HepG2 (cell line): ENCODE results near the gene BRIP1.

ENCODE experiments used
- ASH2L ChIP-seq: fragments of 300-600, 200-600 bp; sonication (generic); IDR thresholded peaks from 2 replicates; pipeline ENCODE4 v1.7.0; 2017; ENCODE audit warnings: low read depth, mild to moderate bottlenecking, moderate library complexity, mixed read lengths, low read length; ENCODE audit not compliant: insufficient read length
- BCLAF1 ChIP-seq: fragments of 450-650 bp; IDR thresholded peaks from 2 replicates; pipeline ENCODE4 v1.6.1; 2017; ENCODE audit warnings: mild to moderate bottlenecking
- BHLHE40 ChIP-seq: IDR thresholded peaks from 2 replicates; pipeline ENCODE4 v1.6.1; 2011; ENCODE audit warnings: low read length, improper control_type of control experiment
- CTCF ChIP-seq: sonication (generic); formaldehyde crosslinking; IDR thresholded peaks from 2 replicates; pipeline ENCODE4 v1.5.0; 2020; ENCODE audit warnings: mild to moderate bottlenecking, missing genetic modification reagents, moderate library complexity
- FOXK2 ChIP-seq: fragments of 450-650 bp; IDR thresholded peaks from 2 replicates; pipeline ENCODE4 v1.6.1; 2016
- RFXANK ChIP-seq: IDR thresholded peaks from 2 replicates; pipeline ENCODE4 v1.6.1; 2016
- ZNF530 ChIP-seq: sonication (generic); formaldehyde crosslinking; IDR thresholded peaks from 2 replicates; pipeline ENCODE4 v1.5.0; 2020; ENCODE audit warnings: low read depth, mild to moderate bottlenecking, missing genetic modification reagents
- ZNF564 ChIP-seq: sonication (generic); formaldehyde crosslinking; IDR thresholded peaks from 2 replicates; pipeline ENCODE4 v1.8.1; 2023; ENCODE audit warnings: mild to moderate bottlenecking, missing genetic modification reagents
- ZNF616 ChIP-seq: sonication (generic); formaldehyde crosslinking; IDR thresholded peaks from 2 replicates; pipeline ENCODE4 v1.5.0; 2020; ENCODE audit warnings: low read depth, mild to moderate bottlenecking, missing genetic modification reagents
- ZNF850 ChIP-seq: sonication (generic); formaldehyde crosslinking; conservative IDR thresholded peaks from 2 replicates; pipeline ENCODE4 v1.9.0; 2021; ENCODE audit warnings: mild to moderate bottlenecking, missing genetic modification reagents

GRCh38 chr17:61734012-61734411 lies 129.3 kb downstream of the BRIP1 start:
- TF ChIP-seq ZNF530 (CRISPR knock-in tag) (no peak), CTCF (CRISPR knock-in tag) (no peak), BHLHE40 (no peak), BCLAF1 (no peak), ZNF616 (CRISPR knock-in tag) (no peak), ASH2L (no peak), ZNF850 (no peak), RFXANK (no peak), ZNF564 (no peak), FOXK2 (no peak)
